Cardiac muscle cell (in vitro differentiated cells and primary cell): ENCODE data around the gene CPEB1. TPM values are rescaled to one million over a fixed set of nuclear protein-coding genes. Genes with fewer than 3 reads are reported as not detected.
A peak's percentile ranks its signal among the peaks of the same experiment; 100 is the strongest.

Experiments
- DNase-seq, 2 donors: peaks; one replicate each; pipeline versions ENCODE4 v3.0.0 to v3.0.0-alpha.2; 2010 to 2017; ENCODE audit warnings: low read depth in 1 of 2, low spot score in 1 of 2
- H3K27ac ChIP-seq: fragments of 200-600 bp; sonication (generic); 2 replicates; pipeline ENCODE4 v1.5.1; 2016
- H3K27me3 ChIP-seq: fragments of 200-600 bp; sonication (generic); 2 replicates; pipeline ENCODE4 v1.6.0; 2016; ENCODE audit warnings: control low read depth
- H3K36me3 ChIP-seq: fragments of 200-600 bp; sonication (generic); 2 replicates; pipeline ENCODE4 v1.5.1; 2016; ENCODE audit warnings: control low read depth
- H3K4me1 ChIP-seq: fragments of 200-600 bp; sonication (generic); 2 replicates; pipeline ENCODE4 v1.8.1; 2017; ENCODE audit warnings: low read depth, mild to moderate bottlenecking, mixed run types
- H3K4me3 ChIP-seq: fragments of 200-600 bp; sonication (generic); 2 replicates; pipeline ENCODE4 v1.5.1; 2016; ENCODE audit warnings: mild to moderate bottlenecking
- H3K9me3 ChIP-seq: fragments of 200-600 bp; sonication (generic); 2 replicates; pipeline ENCODE4 v1.5.1; 2017; ENCODE audit warnings: low read depth, mild to moderate bottlenecking, control low read depth
- polyA plus RNA-seq: library from polyadenylated mRNA; unstranded; fragments of >200 nt; fragmentation: Nextera tagmentation; extraction: Ambion mirVana; gene quantifications from 2 replicates; pipeline ENCODE4 v1.2.1, GENCODE V29; 2016
- total RNA-seq: library from RNA; depleted of rRNA; stranded (reverse); fragments of >200 nt; gene quantifications from 2 replicates; pipeline ENCODE4 v1.2.3, GENCODE V29; 2016
- TF ChIP-seq, protein P1 (sequence below): IDR thresholded peaks from 2 replicates; pipeline ENCODE4 v1.5.1; 2012; ENCODE audit warnings: low read depth, mild to moderate bottlenecking, low read length

Gene CPEB1
- total and polyA plus RNA-seq, 2 experiments from 2014 or later = 1.9 to 2.3 TPM

DNA sequence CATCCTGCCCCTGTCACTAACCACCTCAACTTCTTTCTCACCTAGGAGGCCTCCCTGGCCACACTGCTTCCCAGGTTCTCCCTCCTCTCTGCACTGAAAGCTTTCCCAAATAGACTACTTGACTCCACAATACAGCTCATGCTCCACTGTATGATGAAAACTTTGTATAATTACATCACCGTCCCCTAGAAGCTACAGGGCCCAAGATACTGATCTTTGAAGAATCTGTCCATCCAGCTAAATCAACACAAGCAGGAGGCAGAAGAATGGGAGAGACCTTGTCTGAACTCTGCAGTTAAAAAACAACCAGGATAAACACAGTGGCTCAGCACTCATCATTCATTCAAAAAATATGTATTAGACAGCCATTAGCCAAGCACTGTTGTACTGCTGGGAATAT is 80.5 kb downstream of the CPEB1 start:
- Histone ChIP-seq H3K9me3 (no peaks in the 10 kb centered on the region), H3K4me1 (no peaks in the 10 kb centered on the region), H3K36me3 (no peaks in the 10 kb centered on the region), H3K27me3 (no peaks in the 10 kb centered on the region), H3K4me3 (no peak overlapping the region), H3K27ac (no peak overlapping the region)
- DNase-seq = peak in 1 of 2 donors; percentile 11
- TF ChIP-seq, protein P1, sequence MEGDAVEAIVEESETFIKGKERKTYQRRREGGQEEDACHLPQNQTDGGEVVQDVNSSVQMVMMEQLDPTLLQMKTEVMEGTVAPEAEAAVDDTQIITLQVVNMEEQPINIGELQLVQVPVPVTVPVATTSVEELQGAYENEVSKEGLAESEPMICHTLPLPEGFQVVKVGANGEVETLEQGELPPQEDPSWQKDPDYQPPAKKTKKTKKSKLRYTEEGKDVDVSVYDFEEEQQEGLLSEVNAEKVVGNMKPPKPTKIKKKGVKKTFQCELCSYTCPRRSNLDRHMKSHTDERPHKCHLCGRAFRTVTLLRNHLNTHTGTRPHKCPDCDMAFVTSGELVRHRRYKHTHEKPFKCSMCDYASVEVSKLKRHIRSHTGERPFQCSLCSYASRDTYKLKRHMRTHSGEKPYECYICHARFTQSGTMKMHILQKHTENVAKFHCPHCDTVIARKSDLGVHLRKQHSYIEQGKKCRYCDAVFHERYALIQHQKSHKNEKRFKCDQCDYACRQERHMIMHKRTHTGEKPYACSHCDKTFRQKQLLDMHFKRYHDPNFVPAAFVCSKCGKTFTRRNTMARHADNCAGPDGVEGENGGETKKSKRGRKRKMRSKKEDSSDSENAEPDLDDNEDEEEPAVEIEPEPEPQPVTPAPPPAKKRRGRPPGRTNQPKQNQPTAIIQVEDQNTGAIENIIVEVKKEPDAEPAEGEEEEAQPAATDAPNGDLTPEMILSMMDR = no peak

DNA sequence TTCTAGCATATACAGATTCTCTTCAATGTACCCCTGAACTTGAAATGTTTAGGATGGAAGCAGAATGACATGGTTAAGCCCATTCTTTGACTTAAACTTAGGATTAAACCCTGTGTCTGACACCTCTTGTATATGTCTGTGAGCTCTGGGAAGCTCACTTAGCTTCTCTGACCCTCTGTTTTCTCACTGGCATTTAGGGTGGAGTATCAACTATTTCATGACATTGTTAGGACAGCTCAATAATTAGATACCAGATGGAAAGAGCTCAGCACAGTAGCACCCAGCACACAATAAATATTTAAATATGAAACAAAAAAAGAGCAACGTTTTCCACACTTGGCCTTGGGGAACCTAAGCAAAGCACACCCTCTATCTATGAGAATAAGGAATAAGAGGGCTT is 88.7 kb downstream of the CPEB1 start:
- no peaks in the 10 kb centered on the region for H3K27me3 ChIP-seq
- H3K4me3 ChIP-seq = no peak overlapping the region
- TF ChIP-seq, protein P1 = no peak
- H3K36me3 ChIP-seq = no peaks in the 10 kb centered on the region
- H3K9me3 ChIP-seq = no peaks in the 10 kb centered on the region
- no peaks in the 10 kb centered on the region for H3K4me1 ChIP-seq
- H3K27ac ChIP-seq = no peak overlapping the region
- DNase-seq = no peak

DNA sequence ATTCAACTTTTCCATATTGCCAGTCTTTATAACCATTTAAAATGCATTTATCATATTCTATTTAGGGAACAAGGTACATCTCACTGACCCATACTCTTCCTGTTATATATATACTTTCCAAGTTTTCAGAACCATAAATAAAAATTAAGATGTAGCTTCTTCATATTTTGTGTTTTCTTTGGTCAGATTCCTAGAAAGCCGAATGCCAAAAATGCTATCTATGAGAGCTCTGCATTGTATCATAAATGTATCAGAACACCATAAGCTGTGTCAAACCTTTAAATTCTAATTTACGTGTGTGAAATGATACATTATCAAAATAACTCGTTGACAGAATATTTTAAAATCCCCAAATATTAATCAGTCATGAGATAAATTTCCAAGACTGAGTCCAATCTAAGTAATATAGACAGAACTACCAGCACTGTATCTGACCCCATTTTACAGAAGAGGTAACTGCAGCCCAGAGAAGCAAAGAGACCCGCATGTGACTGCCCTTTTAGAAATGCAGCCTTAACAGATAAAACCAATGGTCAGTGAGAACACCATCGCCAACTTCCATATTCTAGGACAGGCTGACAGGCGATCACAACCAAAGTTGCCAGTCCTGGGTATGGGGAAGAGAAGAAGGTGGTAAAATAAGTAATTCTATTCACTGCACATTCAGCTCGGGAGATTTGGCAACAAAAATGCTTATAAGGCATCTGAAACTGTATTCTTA is 90.7 kb downstream of the CPEB1 start:
- H3K9me3 ChIP-seq = no peaks in the 10 kb centered on the region
- no peaks in the 10 kb centered on the region for H3K27me3 ChIP-seq
- DNase-seq = no peak
- no peak overlapping the region for H3K4me3 ChIP-seq
- no peaks in the 10 kb centered on the region for H3K36me3 ChIP-seq
- no peaks in the 10 kb centered on the region for H3K4me1 ChIP-seq
- TF ChIP-seq, protein P1 = no peak
- H3K27ac ChIP-seq = no peak overlapping the region

DNA sequence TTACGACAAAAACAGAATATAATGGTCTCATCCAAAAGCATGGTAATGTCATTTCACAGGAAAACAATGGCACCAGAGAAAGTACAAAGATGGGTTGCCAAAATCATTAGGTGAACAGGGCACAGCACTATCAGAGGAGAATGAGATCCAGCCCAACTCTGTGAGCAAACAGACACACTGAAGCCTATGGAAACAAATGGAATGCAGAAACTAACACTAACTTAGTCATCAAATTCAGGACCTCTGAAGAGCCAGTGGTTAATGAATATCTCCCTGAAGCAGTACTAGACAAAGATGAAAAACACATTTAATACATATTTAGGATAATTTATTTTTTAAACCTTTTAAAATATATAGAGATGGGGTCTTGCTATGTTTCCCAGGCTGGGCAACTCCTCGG is 92.3 kb downstream of the CPEB1 start:
- TF ChIP-seq, protein P1 = no peak
- no peak overlapping the region for H3K27ac ChIP-seq
- no peaks in the 10 kb centered on the region for H3K9me3 ChIP-seq
- no peak for DNase-seq
- no peaks in the 10 kb centered on the region for H3K27me3 ChIP-seq
- H3K4me3 ChIP-seq = no peak overlapping the region
- no peaks in the 10 kb centered on the region for H3K36me3 ChIP-seq
- H3K4me1 ChIP-seq = no peaks in the 10 kb centered on the region

DNA sequence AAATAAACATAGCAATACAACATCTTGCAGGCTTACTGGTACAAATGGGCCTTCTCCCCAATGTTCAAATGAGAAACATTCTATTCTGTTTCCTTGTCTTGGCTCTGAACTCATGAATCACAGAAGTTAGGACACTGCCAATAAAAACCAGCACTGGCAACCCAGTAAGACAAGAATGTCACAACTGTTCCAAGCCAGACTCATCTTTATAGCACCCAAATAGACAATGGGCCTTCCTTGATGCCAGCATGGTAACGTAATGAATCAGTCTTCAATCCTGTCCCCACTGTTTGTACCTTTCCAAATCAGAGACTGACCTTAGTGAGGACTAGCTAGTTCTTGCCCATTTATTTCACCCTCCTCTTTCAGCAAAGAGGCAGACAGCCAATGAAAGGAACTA is 92.8 kb downstream of the CPEB1 start:
- Histone ChIP-seq H3K27me3 (no peaks in the 10 kb centered on the region), H3K4me1 (no peaks in the 10 kb centered on the region), H3K27ac (no peak overlapping the region), H3K4me3 (no peak overlapping the region), H3K36me3 (no peaks in the 10 kb centered on the region), H3K9me3 (no peaks in the 10 kb centered on the region)
- no peak for DNase-seq
- TF ChIP-seq, protein P1 = no peak
